GM23248 (cell line): ENCODE measurements around the gene OPN5. TPM values are rescaled to one million over a fixed set of nuclear protein-coding genes. Genes with fewer than 3 reads are reported as not detected.

Experiments
- DNase-seq: peaks from one replicate; pipeline ENCODE4 v3.0.0-alpha.2; 2015
- H2AFZ ChIP-seq: fragments of 200-600 bp; sonication (generic); 2 replicates; pipeline ENCODE4 v1.6.1; 2016; ENCODE audit warnings: antibody characterized with exemption
- H3F3A ChIP-seq: fragments of 200-600 bp; sonication (generic); 2 replicates; pipeline ENCODE4 v1.6.1; 2016; ENCODE audit warnings: mild to moderate bottlenecking, antibody characterized with exemption, mixed run types; ENCODE audit not compliant: insufficient read depth
- H3K27ac ChIP-seq: fragments of 200-600 bp; sonication (generic); 2 replicates; pipeline ENCODE4 v1.5.1; 2016; ENCODE audit warnings: mild to moderate bottlenecking
- H3K27me3 ChIP-seq: fragments of 200-600 bp; sonication (generic); replicated peaks from 2 replicates; pipeline ENCODE4 v1.6.1; 2016; ENCODE audit warnings: mild to moderate bottlenecking; ENCODE audit not compliant: insufficient read depth
- H3K36me3 ChIP-seq: fragments of 200-600 bp; sonication (generic); 2 replicates; pipeline ENCODE4 v1.6.1; 2016; ENCODE audit warnings: low read depth, mild to moderate bottlenecking
- H3K4me1 ChIP-seq: fragments of 200-600 bp; sonication (generic); 2 replicates; pipeline ENCODE4 v1.6.1; 2016; ENCODE audit warnings: mild to moderate bottlenecking; ENCODE audit not compliant: insufficient read depth
- H3K4me2 ChIP-seq: fragments of 200-600 bp; sonication (generic); one replicate; pipeline ENCODE4 v1.6.1; 2016; ENCODE audit warnings: mild to moderate bottlenecking; ENCODE audit not compliant: unreplicated experiment
- H3K4me3 ChIP-seq: fragments of 200-600 bp; sonication (generic); 2 replicates; pipeline ENCODE4 v1.5.1; 2016; ENCODE audit warnings: mild to moderate bottlenecking
- H3K79me2 ChIP-seq: fragments of 200-600 bp; sonication (generic); 2 replicates; pipeline ENCODE4 v1.6.1; 2016; ENCODE audit warnings: mild to moderate bottlenecking; ENCODE audit not compliant: insufficient read depth
- H3K9ac ChIP-seq: fragments of 200-600 bp; sonication (generic); 2 replicates; pipeline ENCODE4 v1.6.1; 2016; ENCODE audit warnings: mild to moderate bottlenecking
- H3K9me2 ChIP-seq: fragments of 200-600 bp; sonication (generic); 2 replicates; pipeline ENCODE4 v1.6.1; 2016; ENCODE audit warnings: mixed run types, mild to moderate bottlenecking, moderate library complexity; ENCODE audit not compliant: insufficient read depth
- H3K9me3 ChIP-seq: fragments of 200-600 bp; sonication (generic); one replicate; pipeline ENCODE4 v1.6.1; 2017; ENCODE audit warnings: low read depth
- H4K20me1 ChIP-seq: fragments of 200-600 bp; sonication (generic); 2 replicates; pipeline ENCODE4 v1.6.0; 2016; ENCODE audit not compliant: insufficient read depth
- EZH2 ChIP-seq: fragments of 200-600 bp; sonication (generic); IDR thresholded peaks from 2 replicates; pipeline ENCODE4 v1.6.1; 2018; ENCODE audit warnings: antibody characterized with exemption, mild to moderate bottlenecking; ENCODE audit not compliant: insufficient read depth, poor library complexity, severe bottlenecking
- EZH2phosphoT487 ChIP-seq: fragments of 200-600 bp; sonication (generic); IDR thresholded peaks from 2 replicates; pipeline ENCODE4 v1.6.1; 2018; ENCODE audit warnings: antibody characterized with exemption, moderate library complexity, mild to moderate bottlenecking, low read depth; ENCODE audit not compliant: insufficient read depth
- WGBS, 2 experiments: methylation state at CpG; one replicate each; pipeline ENCODE4 v1.1.6; 2015 to 2017; ENCODE audit warnings: low lambda C conversion rate in 2 of 2, low coverage in 1 of 2; ENCODE audit errors: missing lambda C conversion rate in 2 of 2; 5-methylcytosine and 5-hydroxymethylcytosine counted together
- in situ Hi-C: fragments of 300-500 bp; cut with MboI; formaldehyde crosslinking; loops from 2 replicates; pipeline ENCODE4 v1.15.0; 2020
- polyA plus RNA-seq: library from polyadenylated mRNA; unstranded; fragments of >200 nt; fragmentation: Nextera tagmentation; extraction: Ambion mirVana; gene quantifications from 2 replicates; pipeline ENCODE4 v1.2.1, GENCODE V29; 2016
- total RNA-seq: library from RNA; depleted of rRNA; stranded (reverse); fragments of >200 nt; shearing (Covaris generic); gene quantifications from 2 replicates; pipeline ENCODE4 v1.2.3, GENCODE V29; 2014

The OPN5 gene
- total and polyA plus RNA-seq, 2 experiments from 2014 or later, result not detected

GRCh38 chr6:47749757-47750156 lies 32.1 kb upstream of the OPN5 start:
- Histone ChIP-seq H3K27me3 (no peaks in the 10 kb centered on the region), H3F3A (no peaks in the 10 kb centered on the region), H3K9me3 (no peaks in the 10 kb centered on the region), H3K4me3 (no peak overlapping the region), H3K9ac (no peak overlapping the region), H3K4me1 (no peaks in the 10 kb centered on the region), H3K79me2 (no peaks in the 10 kb centered on the region), H3K27ac (no peak overlapping the region), H3K36me3 (no peaks in the 10 kb centered on the region), H3K9me2 (no peaks in the 10 kb centered on the region), H3K4me2 (no peak overlapping the region), H2AFZ (no peak overlapping the region), H4K20me1 (no peaks in the 10 kb centered on the region)
- 0% methylated on average over 1 of the region's 1 CpG for WGBS, 2 experiments
- no peak for DNase-seq
- in situ Hi-C loops, result no loop called here
- TF ChIP-seq EZH2phosphoT487 (no peak), EZH2 (no peak)

GRCh38 chr6:47752801-47753200 lies 29.0 kb upstream of the OPN5 start:
- H3K9me3 ChIP-seq, result no peaks in the 10 kb centered on the region
- H3K4me3 ChIP-seq, result no peak overlapping the region
- no peaks in the 10 kb centered on the region for H3F3A ChIP-seq
- no peak overlapping the region for H3K9ac ChIP-seq
- no peak for DNase-seq
- no peaks in the 10 kb centered on the region for H4K20me1 ChIP-seq
- in situ Hi-C loops, result no loop called here
- 0 to 8% methylated on average over 1 of the region's 1 CpG for WGBS, 2 experiments
- no peak overlapping the region for H3K27ac ChIP-seq
- H2AFZ ChIP-seq, result no peak overlapping the region
- no peak for TF ChIP-seq EZH2
- H3K27me3 ChIP-seq, result no peaks in the 10 kb centered on the region
- no peaks in the 10 kb centered on the region for H3K4me1 ChIP-seq
- H3K79me2 ChIP-seq, result no peaks in the 10 kb centered on the region
- no peaks in the 10 kb centered on the region for H3K9me2 ChIP-seq
- no peaks in the 10 kb centered on the region for H3K36me3 ChIP-seq
- H3K4me2 ChIP-seq, result no peak overlapping the region

GRCh38 chr6:47759364-47759763 lies 22.5 kb upstream of the OPN5 start:
- TF ChIP-seq EZH2 (no peak), EZH2phosphoT487 (no peak)
- Histone ChIP-seq H3F3A (no peaks in the 10 kb centered on the region), H3K4me2 (no peak overlapping the region), H3K79me2 (no peaks in the 10 kb centered on the region), H3K27ac (no peak overlapping the region), H3K4me3 (no peak overlapping the region), H3K9ac (no peak overlapping the region), H3K9me2 (no peaks in the 10 kb centered on the region), H3K36me3 (no peaks in the 10 kb centered on the region), H2AFZ (no peak overlapping the region), H3K9me3 (no peaks in the 10 kb centered on the region), H3K27me3 (no peaks in the 10 kb centered on the region), H4K20me1 (no peaks in the 10 kb centered on the region), H3K4me1 (no peaks in the 10 kb centered on the region)
- peak; percentile 14 for DNase-seq
- WGBS, 2 experiments, result 8 to 9% methylated on average over 1 of the region's 1 CpG
- in situ Hi-C loops, result no loop called here

GRCh38 chr6:47762502-47762901 lies 19.3 kb upstream of the OPN5 start:
- Histone ChIP-seq H3K9me3 (no peaks in the 10 kb centered on the region), H3K79me2 (no peaks in the 10 kb centered on the region), H3K9ac (no peak overlapping the region), H4K20me1 (no peaks in the 10 kb centered on the region), H3K9me2 (no peaks in the 10 kb centered on the region), H2AFZ (no peak overlapping the region), H3F3A (no peaks in the 10 kb centered on the region), H3K27ac (no peak overlapping the region), H3K27me3 (no peaks in the 10 kb centered on the region), H3K4me3 (no peak overlapping the region), H3K4me1 (no peaks in the 10 kb centered on the region), H3K4me2 (no peak overlapping the region), H3K36me3 (no peaks in the 10 kb centered on the region)
- in situ Hi-C loops, result no loop called here
- TF ChIP-seq EZH2 (no peak), EZH2phosphoT487 (no peak)
- DNase-seq, result no peak
- 54 to 58% methylated on average over 3 of the region's 3 CpGs for WGBS, 2 experiments

GRCh38 chr6:47766445-47766844 lies 15.4 kb upstream of the OPN5 start:
- Histone ChIP-seq H3K79me2 (no peaks in the 10 kb centered on the region), H3F3A (no peaks in the 10 kb centered on the region), H3K4me2 (no peak overlapping the region), H3K9ac (no peak overlapping the region), H2AFZ (no peak overlapping the region), H4K20me1 (no peaks in the 10 kb centered on the region), H3K27me3 (no peaks in the 10 kb centered on the region), H3K36me3 (no peaks in the 10 kb centered on the region), H3K9me3 (no peaks in the 10 kb centered on the region), H3K4me3 (no peak overlapping the region), H3K27ac (no peak overlapping the region), H3K4me1 (no peaks in the 10 kb centered on the region), H3K9me2 (no peaks in the 10 kb centered on the region)
- DNase-seq, result no peak
- in situ Hi-C loops, result no loop called here
- TF ChIP-seq EZH2 (no peak), EZH2phosphoT487 (no peak)
- 37 to 40% methylated on average over 3 of the region's 3 CpGs for WGBS, 2 experiments
